ENCODE measurements around the gene BMERB1. TPM values are rescaled to one million over a fixed set of nuclear protein-coding genes. Genes with fewer than 3 reads are reported as not detected.
A peak's percentile ranks its signal among the peaks of the same experiment; 100 is the strongest.
"Not testable (repeated sequence)": the region's sequence is repeated elsewhere in the genome, so short reads cannot be mapped to it uniquely, and the experiment has no call there.

The BMERB1 gene
- total RNA-seq (10 to 100 TPM in 1 of 2 donors, 1 to 10 TPM in 1; 5.6 to 33.3 TPM), polyA plus RNA-seq (1 to 10 TPM; 8.3 to 9.7 TPM)

GRCh38 chr16:15434425-15435215 is at the start of gene BMERB1:
Gene BMERB1 (plus strand): TSS chr16:15434588. CDS start chr16:15434654, 66 bp downstream.
- peak; percentile 38 for DNase-seq (ENCODE audit: low spot score)

GRCh38 chr16:15388060-15388459 is 46.3 kb upstream of the BMERB1 start:
- H3K9me3 ChIP-seq (ENCODE audit: control insufficient read depth in 4 of 4, low read length in 3 of 4); DNase-seq (ENCODE audit: low spot score); H3K27ac ChIP-seq (ENCODE audit: low read depth in 1 of 2, low read length in 2 of 2); H3K36me3 ChIP-seq (ENCODE audit: control insufficient read depth in 4 of 4, insufficient read depth in 3 of 4, low read depth in 1 of 4, low read length in 3 of 4); H3K4me3 ChIP-seq (ENCODE audit: low read depth in 1 of 3, low read length in 3 of 3); H3K27me3 ChIP-seq (ENCODE audit: control insufficient read depth in 4 of 4, insufficient read depth in 4 of 4, low read length in 3 of 4); H3K4me1 ChIP-seq (ENCODE audit: control insufficient read depth in 4 of 4, insufficient read depth in 4 of 4, low read length in 3 of 4); H3K9ac ChIP-seq (ENCODE audit: low read depth in 1 of 2, low read length in 2 of 2): not testable (repeated sequence)
- 91% methylated on average over 6 of the region's 6 CpGs for WGBS

More at GRCh38 chr16:15434425-15435215, at the start of gene BMERB1:
- H3K27me3 ChIP-seq (ENCODE audit: control insufficient read depth in 4 of 4, insufficient read depth in 4 of 4, low read length in 3 of 4): no peaks in the 10 kb centered on the region
- peak within 1 kb of the TSS; percentile 45 to 49 for H3K9ac ChIP-seq (ENCODE audit: low read depth in 1 of 2, low read length in 2 of 2)
- peak within 1 kb of the TSS; percentile 76 to 79 for H3K27ac ChIP-seq (ENCODE audit: low read depth in 1 of 2, low read length in 2 of 2)
- under 1% methylated on average over 63 of the region's 63 CpGs for WGBS
- peak within 1 kb of the TSS; percentile 82 to 98 (median 89) for H3K4me3 ChIP-seq (ENCODE audit: low read depth in 1 of 3, low read length in 3 of 3)
- H3K4me1 ChIP-seq (ENCODE audit: control insufficient read depth in 4 of 4, insufficient read depth in 4 of 4, low read length in 3 of 4): peaks cover 2 to 31% (median 23%) of the 10 kb centered on the region in 4 donors
- no peaks in the 10 kb centered on the region for H3K9me3 ChIP-seq (ENCODE audit: control insufficient read depth in 4 of 4, low read length in 3 of 4)
- no peak for TF ChIP-seq GABPA (IDR thresholded peaks at IDR 0.05 in 1 of 2, conservative IDR thresholded peaks at IDR 0.05 in 1 of 2)
- TF ChIP-seq TAF1 (conservative IDR thresholded peaks at IDR 0.05): peak; percentile 14
- no peak for TF ChIP-seq MAX (IDR thresholded peaks at IDR 0.05)
- TF ChIP-seq YY1 (IDR thresholded peaks at IDR 0.05): peak; percentile 17
- peak in 1 of 2 donors; percentile 31 for TF ChIP-seq RAD21 (IDR thresholded peaks at IDR 0.05)
- TF ChIP-seq HNF4A (conservative IDR thresholded peaks at IDR 0.05): no peak
- TF ChIP-seq ZBTB33 (IDR thresholded peaks at IDR 0.05): no peak
- no peak for TF ChIP-seq SP1 (IDR thresholded peaks at IDR 0.05)
- no peak for TF ChIP-seq EGR1 (IDR thresholded peaks at IDR 0.05; ENCODE audit: low read depth in 2 of 2)
- TF ChIP-seq RXRA (IDR thresholded peaks at IDR 0.05): no peak
- no peak for TF ChIP-seq CTCF (IDR thresholded peaks at IDR 0.05; ENCODE audit: low read depth, low read length, missing input control)
- TF ChIP-seq HNF4G (IDR thresholded peaks at IDR 0.05): no peak
- TF ChIP-seq FOXA1 (IDR thresholded peaks at IDR 0.05): no peak
- no peak for TF ChIP-seq REST (IDR thresholded peaks at IDR 0.05)
- TF ChIP-seq FOXA2 (IDR thresholded peaks at IDR 0.05): no peak
- no peak for TF ChIP-seq NR2F2 (IDR thresholded peaks at IDR 0.05)
- no peak for TF ChIP-seq JUND (IDR thresholded peaks at IDR 0.05)
- TF ChIP-seq ATF3 (IDR thresholded peaks at IDR 0.05): no peak
- no peaks in the 10 kb centered on the region for H3K36me3 ChIP-seq (ENCODE audit: control insufficient read depth in 4 of 4, insufficient read depth in 3 of 4, low read depth in 1 of 4, low read length in 3 of 4)

- 89% methylated on average over 5 of the region's 5 CpGs for WGBS
- not testable (repeated sequence) for H3K4me3 ChIP-seq (ENCODE audit: low read depth in 1 of 3, low read length in 3 of 3); H3K36me3 ChIP-seq (ENCODE audit: control insufficient read depth in 4 of 4, insufficient read depth in 3 of 4, low read depth in 1 of 4, low read length in 3 of 4); H3K9ac ChIP-seq (ENCODE audit: low read depth in 1 of 2, low read length in 2 of 2); H3K9me3 ChIP-seq (ENCODE audit: control insufficient read depth in 4 of 4, low read length in 3 of 4); H3K4me1 ChIP-seq (ENCODE audit: control insufficient read depth in 4 of 4, insufficient read depth in 4 of 4, low read length in 3 of 4); DNase-seq (ENCODE audit: low spot score); H3K27ac ChIP-seq (ENCODE audit: low read depth in 1 of 2, low read length in 2 of 2); H3K27me3 ChIP-seq (ENCODE audit: control insufficient read depth in 4 of 4, insufficient read depth in 4 of 4, low read length in 3 of 4)
These were observed 44.5 kb upstream of the BMERB1 start for GRCh38 chr16:15389916-15390315.
